A549 (cell line): ENCODE results near the gene LEKR1. TPM values are rescaled to one million over a fixed set of nuclear protein-coding genes. Genes with fewer than 3 reads are reported as not detected.

ENCODE experiments used
- ATAC-seq, 2 experiments: fragments of 200-7000 bp in 1 of 2; fragments of >200 bp in 1 of 2; cut with Nextera tagmentation in 1 of 2; cut with Tn5 transposase in 1 of 2; 3 replicates each; pipeline versions ENCODE4 v1.8.0 to v1.9.1; 2018 to 2020; ENCODE audit warnings: mild to moderate bottlenecking in 1 of 2, moderate library complexity in 1 of 2
- CTCF ChIA-PET: fragments of 300-600 bp; sonication (Branson Sonifier 250); formaldehyde crosslinking; extraction: SDS; loops from one replicate; lab custom pipeline; 2021; ENCODE audit warnings: antibody characterized with exemption, inconsistent platforms; lab: Yijun Ruan, JAX
- POLR2A ChIA-PET: fragments of 350-600 bp; formaldehyde crosslinking; extraction: SDS; loops from one replicate; lab custom pipeline; 2021; ENCODE audit warnings: antibody characterized with exemption, inconsistent platforms; lab: Yijun Ruan, JAX
- DNase-seq, 2 experiments: peaks; one replicate each; pipeline versions ENCODE4 v3.0.0 to v3.0.0-alpha.2; 2011 to 2016; ENCODE audit warnings: low read depth in 1 of 2, low spot score in 1 of 2
- FAIRE-seq: peaks from 2 replicates; lab custom pipeline; 2011; peaks lifted over from hg19 to GRCh38; lab: Jason Lieb, UNC
- H3K27ac ChIP-seq, 2 experiments: fragments of >200 bp; sonication (Bioruptor Twin); formaldehyde crosslinking; 3 replicates each; pipeline ENCODE4 v1.5.1; 2016 to 2017
- H3K4me1 ChIP-seq: fragments of >200 bp; sonication (Bioruptor Twin); formaldehyde crosslinking; 3 replicates; pipeline ENCODE4 v1.6.1; 2016
- H3K4me2 ChIP-seq: fragments of >200 bp; sonication (Bioruptor Twin); formaldehyde crosslinking; 3 replicates; pipeline ENCODE4 v1.6.1; 2016
- H3K4me3 ChIP-seq: fragments of >200 bp; sonication (Bioruptor Twin); formaldehyde crosslinking; 3 replicates; pipeline ENCODE4 v1.5.1; 2016
- H3K9me3 ChIP-seq: fragments of >200 bp; sonication (Bioruptor Twin); formaldehyde crosslinking; 3 replicates; pipeline ENCODE4 v1.6.1; 2016
- ATOH8 ChIP-seq: fragments of 250-450 bp; sonication (Bioruptor Pico); IDR thresholded peaks from 2 replicates; pipeline ENCODE4 v1.5.0; 2020; ENCODE audit warnings: low read depth, mild to moderate bottlenecking, moderate library complexity
- BHLHE40 ChIP-seq: IDR thresholded peaks from 2 replicates; pipeline ENCODE4 v1.6.1; 2012; ENCODE audit warnings: low read depth, low read length, inconsistent platforms
- CHD2 ChIP-seq: fragments of 150-350 bp; IDR thresholded peaks from 2 replicates; pipeline ENCODE4 v1.6.1; 2014; ENCODE audit warnings: low read length; ENCODE audit not compliant: partially characterized antibody
- CHD4 ChIP-seq: fragments of 200-600 bp; sonication (generic); IDR thresholded peaks from 2 replicates; pipeline ENCODE4 v1.6.1; 2016; ENCODE audit warnings: antibody characterized with exemption, mild to moderate bottlenecking, borderline replicate concordance
- ESRRA ChIP-seq: fragments of 150-350 bp; IDR thresholded peaks from 2 replicates; pipeline ENCODE4 v1.6.1; 2014; ENCODE audit warnings: mild to moderate bottlenecking, low read length, borderline replicate concordance
- FOSB ChIP-seq: fragments of 250-450 bp; sonication (Bioruptor Pico); IDR thresholded peaks from 2 replicates; pipeline ENCODE4 v1.5.0; 2020; ENCODE audit warnings: mild to moderate bottlenecking, moderate library complexity
- FOSL2 ChIP-seq, 2 experiments: fragments of 450-650 bp in 1 of 2; fragments of >200 bp in 1 of 2; sonication (Bioruptor Twin) in 1 of 2; formaldehyde crosslinking; IDR thresholded peaks; 2 replicates each; pipeline versions ENCODE4 v1.5.0 to v1.6.1; 2016 to 2020; ENCODE audit warnings: mild to moderate bottlenecking in 1 of 2, moderate library complexity in 1 of 2
- GATA3 ChIP-seq: IDR thresholded peaks from 2 replicates; pipeline ENCODE4 v1.6.1; 2012; ENCODE audit warnings: borderline replicate concordance
- MYC ChIP-seq: IDR thresholded peaks from 2 replicates; pipeline ENCODE4 v1.6.1; 2012; ENCODE audit warnings: mild to moderate bottlenecking, inconsistent platforms, low read length, improper control_type of control experiment, borderline replicate concordance
- NFE2L2 ChIP-seq: fragments of 150-350 bp; conservative IDR thresholded peaks from 2 replicates; pipeline ENCODE4 v1.6.1; 2014; ENCODE audit warnings: low read length
- NPAS2 ChIP-seq: fragments of 250-450 bp; sonication (Bioruptor Pico); IDR thresholded peaks from 2 replicates; pipeline ENCODE4 v1.8.0; 2022; ENCODE audit warnings: mild to moderate bottlenecking, moderate library complexity, borderline replicate concordance
- NR3C1 ChIP-seq: fragments of >200 bp; sonication (Bioruptor Twin); formaldehyde crosslinking; IDR thresholded peaks from 3 replicates; pipeline ENCODE4 v1.6.1; 2017
- RAD21 ChIP-seq, 2 experiments: fragments of >200 bp in 1 of 2; sonication (Bioruptor Twin) in 1 of 2; formaldehyde crosslinking in 1 of 2; IDR thresholded peaks in 1 of 2; conservative IDR thresholded peaks in 1 of 2; 2 replicates in 1 of 2; 3 replicates in 1 of 2; pipeline ENCODE4 v1.6.1; 2012 to 2018; ENCODE audit warnings: inconsistent platforms in 1 of 2
- RCOR1 ChIP-seq: fragments of 150-350 bp; IDR thresholded peaks from 2 replicates; pipeline ENCODE4 v1.6.1; 2014; ENCODE audit warnings: antibody characterized with exemption, low read length, low read depth
- REST ChIP-seq: fragments of 200-600 bp; sonication (generic); IDR thresholded peaks from 2 replicates; pipeline ENCODE4 v1.6.1; 2016; ENCODE audit warnings: antibody characterized with exemption, mild to moderate bottlenecking, moderate library complexity
- TFCP2L1 ChIP-seq: fragments of 250-450 bp; sonication (Bioruptor Pico); IDR thresholded peaks from 2 replicates; pipeline ENCODE4 v1.5.0; 2021; ENCODE audit warnings: mild to moderate bottlenecking
- TP53 ChIP-seq: fragments of 250-450 bp; sonication (Bioruptor Pico); IDR thresholded peaks from 2 replicates; pipeline ENCODE4 v1.5.0; 2021; ENCODE audit warnings: mild to moderate bottlenecking, moderate library complexity
- ZC3H11A ChIP-seq: fragments of 450-650 bp; IDR thresholded peaks from 2 replicates; pipeline ENCODE4 v1.6.1; 2014; ENCODE audit warnings: antibody characterized with exemption, mild to moderate bottlenecking
- WGBS: methylation state at CpG from one replicate; pipeline ENCODE4 v1.1.6; 2017; ENCODE audit errors: missing lambda C conversion rate; 5-methylcytosine and 5-hydroxymethylcytosine counted together
- polyA plus RNA-seq, 4 experiments: library from polyadenylated mRNA; depleted of rRNA in 3 of 4; stranded (reverse); fragments of >200 nt; fragmentation: RNase III in 1 of 4; extraction: RNeasy Plus Mini Kit Qiagen cat#74134 plus additional on column Dnase treatment in 1 of 4; gene quantifications; 2 replicates in 3 of 4; 3 replicates in 1 of 4; pipeline ENCODE4 v1.2.3, GENCODE V29; 2011 to 2017
- TF ChIP-seq, protein P1 (sequence below): IDR thresholded peaks from 2 replicates; pipeline ENCODE4 v1.6.1; 2012; ENCODE audit warnings: low read depth, borderline replicate concordance
- TF ChIP-seq, protein P2 (sequence below): IDR thresholded peaks from 2 replicates; pipeline ENCODE4 v1.6.1; 2012

LEKR1 gene
- polyA plus RNA-seq, 2 of the 4 experiments (the other 2 are of a cell fraction): 1.3 to 1.4 TPM

- TF ChIP-seq, protein P1, sequence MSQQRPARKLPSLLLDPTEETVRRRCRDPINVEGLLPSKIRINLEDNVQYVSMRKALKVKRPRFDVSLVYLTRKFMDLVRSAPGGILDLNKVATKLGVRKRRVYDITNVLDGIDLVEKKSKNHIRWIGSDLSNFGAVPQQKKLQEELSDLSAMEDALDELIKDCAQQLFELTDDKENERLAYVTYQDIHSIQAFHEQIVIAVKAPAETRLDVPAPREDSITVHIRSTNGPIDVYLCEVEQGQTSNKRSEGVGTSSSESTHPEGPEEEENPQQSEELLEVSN: no peak
- TF ChIP-seq ATOH8 (CRISPR knock-in tag) (no peak), CHD4 (no peak), TP53 (CRISPR knock-in tag) (no peak)
- TF ChIP-seq, all 56 proteins: peak for 0
These were observed 161.8 kb downstream of the LEKR1 start (continued) for GRCh38 chr3:156987946-156988345.

- H3K9me3 ChIP-seq: no peaks in the 10 kb centered on the region
- H3K27ac ChIP-seq: no peak overlapping the region
- ATAC-seq (no peak), FAIRE-seq (no peak), DNase-seq (no peak)
- CTCF ChIA-PET: no interaction called here
- POLR2A ChIA-PET: no interaction called here
- H3K4me2 ChIP-seq: no peak overlapping the region
- TF ChIP-seq ESRRA (no peak), ZC3H11A (no peak)
- TF ChIP-seq, protein P2, sequence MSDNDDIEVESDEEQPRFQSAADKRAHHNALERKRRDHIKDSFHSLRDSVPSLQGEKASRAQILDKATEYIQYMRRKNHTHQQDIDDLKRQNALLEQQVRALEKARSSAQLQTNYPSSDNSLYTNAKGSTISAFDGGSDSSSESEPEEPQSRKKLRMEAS: no peak
- H3K4me3 ChIP-seq: no peak overlapping the region
- H3K4me1 ChIP-seq: no peaks in the 10 kb centered on the region
These were observed 171.2 kb downstream of the LEKR1 start for GRCh38 chr3:156997351-156997750.

- Histone ChIP-seq H3K9me3 (no peaks in the 10 kb centered on the region), H3K27ac (no peak overlapping the region), H3K4me2 (no peak overlapping the region), H3K4me1 (no peaks in the 10 kb centered on the region), H3K4me3 (no peak overlapping the region)
- no peak for TF ChIP-seq ZC3H11A
- TF ChIP-seq, protein P2: no peak
- FAIRE-seq (no peak), ATAC-seq (no peak), DNase-seq (no peak)
- CTCF ChIA-PET: no interaction called here
- POLR2A ChIA-PET: no interaction called here
- WGBS: 37% methylated on average over 2 of the region's 2 CpGs
These were observed 175.2 kb downstream of the LEKR1 start for GRCh38 chr3:157001221-157001957.

DNA sequence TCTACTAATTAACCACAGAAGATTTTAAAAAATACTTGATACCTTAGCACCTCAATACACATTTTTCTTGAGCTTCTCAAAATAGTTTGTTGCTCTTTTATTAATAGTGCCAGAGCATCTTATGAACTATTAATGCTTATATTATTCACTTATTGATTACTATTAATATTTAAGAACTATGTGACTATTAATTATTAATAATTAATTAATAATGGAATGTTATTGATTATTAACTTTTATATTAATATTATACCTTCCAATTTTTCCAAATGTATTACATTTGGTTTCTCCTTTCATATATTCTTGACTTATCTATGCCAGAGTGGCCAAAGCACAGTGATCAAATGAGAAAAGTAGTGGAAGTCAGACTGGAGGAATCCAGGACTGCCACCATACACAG lies 195.5 kb downstream of the LEKR1 start:
- ChIA-PET CTCF (interaction anchor here (0.6 kb wide), 1 partner anchor 364 kb away, joined by 3 read pairs; no protein-coding TSS in a partner anchor), POLR2A (no interaction called here)
- TF ChIP-seq TP53 (CRISPR knock-in tag) (no peak), NR3C1 (no peak), RAD21 (conservative IDR thresholded peaks at IDR 0.05 in 1 of 2, IDR thresholded peaks at IDR 0.05 in 1 of 2) (no peak), NFE2L2 (no peak), CHD2 (no peak), REST (no peak), NPAS2 (no peak), RCOR1 (no peak), FOSB (CRISPR knock-in tag) (no peak), TFCP2L1 (no peak), MYC (no peak), ESRRA (no peak), BHLHE40 (no peak), GATA3 (no peak), FOSL2 (IDR thresholded peaks at IDR 0.05) (no peak), FOSL2 (CRISPR knock-in tag; IDR thresholded peaks at IDR 0.05) (no peak)
- TF ChIP-seq, protein P2: no peak
- TF ChIP-seq, protein P1: no peak
- ATAC-seq (no peak), FAIRE-seq (no peak), DNase-seq (no peak)
- no peak overlapping the region for H3K4me2 ChIP-seq
- H3K27ac ChIP-seq: no peak overlapping the region
- no peaks in the 10 kb centered on the region for H3K4me1 ChIP-seq
- H3K9me3 ChIP-seq: no peaks in the 10 kb centered on the region
- no peak overlapping the region for H3K4me3 ChIP-seq
